OCI-LY7 (cell line): Measurements from ENCODE around the gene ETS2.

ENCODE experiments used
- CTCF ChIP-seq: fragments of 200-600 bp; sonication (generic); conservative IDR thresholded peaks from 2 replicates; pipeline ENCODE4 v1.5.1; 2014; ENCODE audit warnings: mild to moderate bottlenecking, antibody characterized with exemption, low read length, moderate library complexity, mixed read lengths
- EZH2phosphoT487 ChIP-seq: fragments of 200-600 bp; sonication (generic); IDR thresholded peaks from 2 replicates; pipeline ENCODE4 v1.6.1; 2018; ENCODE audit warnings: low read depth, borderline replicate concordance, mild to moderate bottlenecking, mixed run types, antibody characterized with exemption, low read length, moderate library complexity, mixed read lengths

- TF ChIP-seq CTCF (no peak), EZH2phosphoT487 (no peak)
These were observed 32.2 kb downstream of the ETS2 start for GRCh38 chr21:38837806-38838461.
